ENCODE data around the gene CACNA1I. TPM values are rescaled to one million over a fixed set of nuclear protein-coding genes. Genes with fewer than 3 reads are reported as not detected.

CACNA1I gene
- total RNA-seq, 1 donor: not detected

GRCh38 chr22:39693943-39694500, 123.5 kb downstream of the CACNA1I start:
- no peak for DNase-seq (ENCODE audit: low read depth)
- no peak overlapping the region for H3K4me3 ChIP-seq (ENCODE audit: low read depth, low read length)
- TF ChIP-seq, protein P1, sequence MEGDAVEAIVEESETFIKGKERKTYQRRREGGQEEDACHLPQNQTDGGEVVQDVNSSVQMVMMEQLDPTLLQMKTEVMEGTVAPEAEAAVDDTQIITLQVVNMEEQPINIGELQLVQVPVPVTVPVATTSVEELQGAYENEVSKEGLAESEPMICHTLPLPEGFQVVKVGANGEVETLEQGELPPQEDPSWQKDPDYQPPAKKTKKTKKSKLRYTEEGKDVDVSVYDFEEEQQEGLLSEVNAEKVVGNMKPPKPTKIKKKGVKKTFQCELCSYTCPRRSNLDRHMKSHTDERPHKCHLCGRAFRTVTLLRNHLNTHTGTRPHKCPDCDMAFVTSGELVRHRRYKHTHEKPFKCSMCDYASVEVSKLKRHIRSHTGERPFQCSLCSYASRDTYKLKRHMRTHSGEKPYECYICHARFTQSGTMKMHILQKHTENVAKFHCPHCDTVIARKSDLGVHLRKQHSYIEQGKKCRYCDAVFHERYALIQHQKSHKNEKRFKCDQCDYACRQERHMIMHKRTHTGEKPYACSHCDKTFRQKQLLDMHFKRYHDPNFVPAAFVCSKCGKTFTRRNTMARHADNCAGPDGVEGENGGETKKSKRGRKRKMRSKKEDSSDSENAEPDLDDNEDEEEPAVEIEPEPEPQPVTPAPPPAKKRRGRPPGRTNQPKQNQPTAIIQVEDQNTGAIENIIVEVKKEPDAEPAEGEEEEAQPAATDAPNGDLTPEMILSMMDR (IDR thresholded peaks at IDR 0.05; ENCODE audit: insufficient read depth, low read depth, low read length): no peak

DNA sequence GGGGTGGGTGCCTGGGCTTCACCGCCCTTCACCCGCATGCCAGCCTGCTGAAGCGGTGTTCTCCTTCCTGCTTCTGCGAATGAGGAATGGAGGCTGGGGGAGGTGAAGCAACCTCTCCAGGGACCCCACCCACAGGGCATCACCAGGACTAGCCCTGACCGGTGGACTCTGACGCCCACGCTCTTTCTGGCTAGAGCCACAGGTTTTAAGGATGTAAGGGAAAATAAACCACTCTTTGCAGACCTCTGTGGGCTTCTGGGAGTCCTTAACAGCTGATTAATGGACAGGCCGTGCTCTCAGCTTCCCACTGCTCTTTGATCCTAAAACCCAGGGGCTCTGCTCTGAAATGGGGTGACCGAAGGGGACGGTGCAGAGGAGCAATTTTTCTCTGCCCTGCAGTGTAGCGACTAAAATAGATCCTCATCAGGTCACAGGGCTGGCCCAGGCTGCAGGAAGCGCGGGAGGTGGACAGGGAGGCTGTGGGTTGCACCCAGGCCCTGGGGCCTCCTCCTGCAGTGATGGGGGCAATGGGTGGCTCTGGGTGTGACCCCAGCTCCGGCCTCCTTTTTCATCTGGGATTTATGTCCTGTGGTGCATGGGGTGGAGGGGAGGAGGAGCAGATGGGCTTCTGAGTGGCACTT, 127.4 kb downstream of the CACNA1I start:
- TF ChIP-seq, protein P1 (IDR thresholded peaks at IDR 0.05; ENCODE audit: insufficient read depth, low read depth, low read length): no peak
- no peak overlapping the region for H3K4me3 ChIP-seq (ENCODE audit: low read depth, low read length)
- no peak for DNase-seq (ENCODE audit: low read depth)

DNA sequence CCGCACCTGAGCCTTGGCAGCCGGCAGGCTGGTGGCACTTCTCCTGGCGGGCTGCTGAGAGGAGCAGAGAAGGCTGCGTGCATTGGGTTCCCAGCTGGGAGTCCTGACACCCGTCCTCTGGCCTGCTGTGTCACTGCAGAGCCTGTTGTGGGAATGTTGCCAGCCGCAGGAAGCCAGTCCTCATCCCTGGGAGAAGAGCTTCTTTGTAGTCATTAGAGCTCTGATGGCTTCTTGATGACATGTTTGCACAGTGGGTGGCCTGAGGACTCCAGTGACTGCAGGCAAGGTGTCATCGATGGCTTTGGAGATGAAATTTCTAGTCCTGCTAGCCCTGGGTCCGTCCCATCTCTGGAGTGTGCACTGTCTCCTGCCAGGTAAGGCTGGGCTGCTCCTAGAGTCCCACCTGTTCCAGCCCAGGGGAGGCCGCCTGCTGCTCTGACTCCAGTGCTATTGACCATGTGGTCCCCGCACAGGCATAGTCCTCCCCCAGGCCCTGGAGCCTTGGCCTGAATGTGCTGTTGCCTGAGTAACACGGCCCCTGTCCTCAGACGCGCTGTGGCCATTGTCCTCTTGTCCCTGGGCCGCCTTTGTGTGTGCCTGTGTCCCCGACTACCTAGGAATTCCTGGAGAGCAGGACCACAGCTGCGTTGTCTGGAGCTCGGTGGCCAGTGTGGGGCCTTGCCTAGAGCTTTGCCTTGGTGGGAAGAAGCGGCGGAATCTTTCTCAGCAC, 129.2 kb downstream of the CACNA1I start:
- no peak overlapping the region for H3K4me3 ChIP-seq (ENCODE audit: low read depth, low read length)
- TF ChIP-seq, protein P1 (IDR thresholded peaks at IDR 0.05; ENCODE audit: insufficient read depth, low read depth, low read length): no peak
- no peak for DNase-seq (ENCODE audit: low read depth)

DNA sequence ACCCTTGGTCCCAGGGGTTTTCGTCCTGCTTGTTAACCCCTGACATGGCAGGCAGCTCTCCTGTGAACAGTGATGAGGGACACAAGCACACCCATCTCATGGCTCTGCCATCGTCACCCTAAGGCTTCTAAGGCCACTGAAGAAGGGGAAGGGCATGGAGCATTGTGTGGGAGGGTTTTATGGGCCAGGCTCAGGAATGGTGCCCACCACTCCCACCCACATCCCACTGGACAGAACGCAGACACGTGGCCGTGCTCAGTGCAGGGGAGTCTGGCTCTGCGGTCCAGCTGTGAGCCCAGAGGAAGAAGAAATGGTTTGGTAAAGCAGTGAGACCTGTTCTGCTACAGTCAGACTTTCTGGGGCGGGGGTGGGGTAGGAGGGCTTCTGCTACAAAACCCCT, 130.0 kb downstream of the CACNA1I start:
- DNase-seq (ENCODE audit: low read depth): no peak
- no peak overlapping the region for H3K4me3 ChIP-seq (ENCODE audit: low read depth, low read length)
- TF ChIP-seq, protein P1 (IDR thresholded peaks at IDR 0.05; ENCODE audit: insufficient read depth, low read depth, low read length): no peak

DNA sequence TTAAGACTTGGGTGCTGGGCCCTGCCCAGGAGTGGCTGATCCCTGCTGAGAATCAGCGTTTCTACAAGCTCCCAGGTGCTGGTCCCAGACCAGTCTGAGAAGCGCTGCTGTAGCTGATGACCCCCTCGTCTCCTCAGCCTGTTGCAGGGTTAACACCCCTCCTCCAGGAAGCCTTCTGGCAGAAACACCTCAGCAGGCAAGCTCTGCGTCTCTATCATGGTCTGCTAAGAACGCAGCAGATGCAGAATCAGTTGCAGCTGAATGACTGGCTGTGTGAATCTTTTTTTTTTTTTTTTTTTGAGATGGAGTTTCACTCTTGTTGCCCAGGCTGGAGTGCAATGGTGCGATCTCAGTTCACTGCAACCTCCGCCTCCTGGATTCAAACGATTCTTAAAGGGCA, 132.5 kb downstream of the CACNA1I start:
- DNase-seq (ENCODE audit: low read depth): no peak
- TF ChIP-seq, protein P1 (IDR thresholded peaks at IDR 0.05; ENCODE audit: insufficient read depth, low read depth, low read length): no peak
- no peak overlapping the region for H3K4me3 ChIP-seq (ENCODE audit: low read depth, low read length)

DNA sequence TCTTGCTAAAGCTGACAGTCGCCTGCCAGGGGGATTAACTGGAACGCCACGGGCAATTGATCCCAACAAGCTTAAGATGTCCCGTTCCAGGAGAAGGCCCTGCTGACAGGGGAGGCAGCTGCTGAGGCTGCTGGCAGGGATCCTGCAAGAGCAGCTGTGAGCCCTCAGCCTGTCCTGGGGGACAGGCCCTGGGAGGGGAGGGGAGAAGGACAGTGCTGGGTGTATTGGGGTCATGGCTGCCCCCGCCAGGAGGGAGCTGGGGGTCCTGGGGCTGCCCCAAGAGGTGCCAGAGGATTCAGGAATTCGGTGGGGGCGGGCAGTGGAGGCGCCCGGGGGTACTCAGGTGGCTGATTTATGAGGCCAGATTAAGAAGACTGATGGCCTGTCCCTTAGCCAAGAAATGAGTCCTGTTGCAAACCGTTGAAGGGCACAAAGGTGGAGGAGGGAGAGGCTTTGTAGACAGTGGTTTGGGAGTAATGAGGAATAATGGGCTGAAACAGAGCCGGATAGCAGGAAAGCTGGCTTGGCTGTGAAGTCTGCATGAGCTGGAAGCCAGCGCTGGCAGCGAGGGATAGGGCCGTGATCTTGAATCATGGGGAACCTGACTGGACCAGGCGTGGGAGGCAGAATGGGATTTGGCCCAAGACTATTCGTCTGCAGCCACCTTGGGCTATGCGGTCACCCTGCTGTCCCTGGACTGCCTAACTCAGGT, 133.5 kb downstream of the CACNA1I start:
- no peak for DNase-seq (ENCODE audit: low read depth)

More for the DNA sequence above, 133.5 kb downstream of the CACNA1I start:
- TF ChIP-seq, protein P1 (IDR thresholded peaks at IDR 0.05; ENCODE audit: insufficient read depth, low read depth, low read length): no peak
- no peak overlapping the region for H3K4me3 ChIP-seq (ENCODE audit: low read depth, low read length)

Data from fibroblast of villous mesenchyme (primary cell).